ENCODE measurements around the gene FBLN1. TPM values are rescaled to one million over a fixed set of nuclear protein-coding genes. Genes with fewer than 3 reads are reported as not detected.

Gene FBLN1
- total and polyA plus RNA-seq, 9 donors: 62.7 to 394 (median 189) TPM

GRCh38 chr22:45496451-45496941 lies 6.2 kb upstream of the FBLN1 start:
- H3K4me1 ChIP-seq (ENCODE audit: insufficient read depth): peaks cover 10% of the 10 kb centered on the region
- H3K36me3 ChIP-seq: no peaks in the 10 kb centered on the region
- DNase-seq: peak in 2 of 5 donors; percentile 45 to 51
- no peak for TF ChIP-seq POLR2A (IDR thresholded peaks at IDR 0.05)
- TF ChIP-seq, protein P1, sequence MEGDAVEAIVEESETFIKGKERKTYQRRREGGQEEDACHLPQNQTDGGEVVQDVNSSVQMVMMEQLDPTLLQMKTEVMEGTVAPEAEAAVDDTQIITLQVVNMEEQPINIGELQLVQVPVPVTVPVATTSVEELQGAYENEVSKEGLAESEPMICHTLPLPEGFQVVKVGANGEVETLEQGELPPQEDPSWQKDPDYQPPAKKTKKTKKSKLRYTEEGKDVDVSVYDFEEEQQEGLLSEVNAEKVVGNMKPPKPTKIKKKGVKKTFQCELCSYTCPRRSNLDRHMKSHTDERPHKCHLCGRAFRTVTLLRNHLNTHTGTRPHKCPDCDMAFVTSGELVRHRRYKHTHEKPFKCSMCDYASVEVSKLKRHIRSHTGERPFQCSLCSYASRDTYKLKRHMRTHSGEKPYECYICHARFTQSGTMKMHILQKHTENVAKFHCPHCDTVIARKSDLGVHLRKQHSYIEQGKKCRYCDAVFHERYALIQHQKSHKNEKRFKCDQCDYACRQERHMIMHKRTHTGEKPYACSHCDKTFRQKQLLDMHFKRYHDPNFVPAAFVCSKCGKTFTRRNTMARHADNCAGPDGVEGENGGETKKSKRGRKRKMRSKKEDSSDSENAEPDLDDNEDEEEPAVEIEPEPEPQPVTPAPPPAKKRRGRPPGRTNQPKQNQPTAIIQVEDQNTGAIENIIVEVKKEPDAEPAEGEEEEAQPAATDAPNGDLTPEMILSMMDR (IDR thresholded peaks at IDR 0.05): no peak
- TF ChIP-seq EP300 (IDR thresholded peaks at IDR 0.05): no peak
- 14 to 25% (median 22%) methylated on average over 7 of the region's 7 CpGs for WGBS, 3 donors
- H3K27ac ChIP-seq: no peak overlapping the region
- no peak overlapping the region for H3K4me3 ChIP-seq
- H3K27me3 ChIP-seq: no peaks in the 10 kb centered on the region
- no peaks in the 10 kb centered on the region for H3K9me3 ChIP-seq
- intact Hi-C loops (cut with DNase I): no loop called here

DNA sequence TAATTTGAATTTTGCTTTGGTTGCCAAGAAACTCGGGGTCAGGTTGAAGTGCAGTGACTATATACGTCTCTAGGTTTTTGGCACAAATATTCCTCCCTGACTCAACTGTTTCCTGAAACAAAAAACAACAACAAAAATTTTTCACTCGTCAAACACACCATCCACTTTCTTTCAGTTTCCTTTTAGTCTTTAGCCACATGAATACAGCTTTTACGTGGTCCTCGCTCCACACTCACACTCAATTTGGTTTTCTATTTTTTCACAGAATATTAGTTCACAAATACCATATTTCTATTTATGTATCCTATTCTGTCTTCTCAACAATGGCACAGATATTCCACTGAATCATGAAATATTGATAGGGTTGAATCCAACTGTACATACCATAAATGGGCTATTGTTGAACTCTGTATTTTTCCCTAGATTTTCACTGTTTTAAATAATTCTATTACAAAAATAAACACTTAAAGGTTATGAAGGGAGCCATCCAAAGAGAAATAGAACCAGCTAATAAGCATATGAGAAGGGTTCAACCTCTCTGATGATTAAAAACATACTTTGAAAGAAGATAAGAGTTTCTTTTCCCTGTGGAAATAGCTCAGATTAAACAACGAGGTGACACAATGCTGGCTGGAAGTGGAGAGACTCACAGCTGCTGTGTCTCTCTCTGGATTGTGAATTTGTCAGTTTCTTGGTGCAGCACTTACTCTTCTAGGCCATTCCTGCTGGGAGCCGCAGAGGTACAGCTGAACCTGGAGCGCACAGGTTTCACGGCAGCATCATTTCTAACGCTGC lies 5.1 kb upstream of the FBLN1 start:
- TF ChIP-seq EP300 (IDR thresholded peaks at IDR 0.05): no peak
- TF ChIP-seq, protein P1 (IDR thresholded peaks at IDR 0.05): no peak
- TF ChIP-seq POLR2A (IDR thresholded peaks at IDR 0.05): no peak
- Histone ChIP-seq H3K4me3 (no peak overlapping the region), H3K9me3 (no peaks in the 10 kb centered on the region), H3K36me3 (no peaks in the 10 kb centered on the region), H3K27me3 (no peaks in the 10 kb centered on the region), H3K27ac (peak overlapping the region in 1 of 2 donors; percentile 49), H3K4me1 (ENCODE audit: insufficient read depth) (peaks cover 12% of the 10 kb centered on the region)
- DNase-seq: peak in 1 of 5 donors; percentile 25
- 16 to 28% (median 23%) methylated on average over 10 of the region's 10 CpGs for WGBS, 3 donors
- intact Hi-C loops (cut with DNase I): no loop called here

DNA sequence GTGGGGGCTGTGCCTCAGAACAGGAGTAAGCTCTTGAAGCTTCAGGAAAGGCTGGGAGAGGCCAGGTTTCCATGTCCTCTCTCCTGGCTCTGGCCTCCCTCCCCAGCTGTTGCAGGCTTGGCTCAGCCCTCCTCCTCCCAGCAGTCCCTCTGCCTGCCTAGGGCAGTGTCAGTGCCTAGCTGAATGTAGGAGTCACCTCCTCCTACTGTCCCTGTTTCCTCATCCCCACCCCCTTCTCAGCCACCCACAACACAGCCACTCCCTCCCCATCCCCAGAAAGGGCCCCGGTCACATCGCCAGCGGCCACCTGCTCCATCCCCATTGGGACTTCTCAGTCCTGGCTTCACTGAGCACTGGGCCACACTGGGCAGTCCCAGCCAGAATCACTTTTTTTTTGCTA lies 2.9 kb upstream of the FBLN1 start:
- intact Hi-C loops (cut with DNase I): loop anchor here in 2 of 4 donors (5.0 to 10.0 kb wide), 2 partner anchors 45 to 57 kb away; no protein-coding TSS in a partner anchor
- no peaks in the 10 kb centered on the region for H3K36me3 ChIP-seq
- H3K27ac ChIP-seq: no peak overlapping the region
- no peaks in the 10 kb centered on the region for H3K27me3 ChIP-seq
- no peak overlapping the region for H3K4me3 ChIP-seq
- peak in 1 of 5 donors; percentile 32 for DNase-seq
- TF ChIP-seq, protein P1 (IDR thresholded peaks at IDR 0.05): no peak
- TF ChIP-seq POLR2A (IDR thresholded peaks at IDR 0.05) (no peak), EP300 (IDR thresholded peaks at IDR 0.05) (no peak)
- no peaks in the 10 kb centered on the region for H3K9me3 ChIP-seq
- WGBS, 3 donors: 92 to 100% (median 93%) methylated on average over 3 of the region's 3 CpGs
- H3K4me1 ChIP-seq (ENCODE audit: insufficient read depth): peaks cover 8% of the 10 kb centered on the region

DNA sequence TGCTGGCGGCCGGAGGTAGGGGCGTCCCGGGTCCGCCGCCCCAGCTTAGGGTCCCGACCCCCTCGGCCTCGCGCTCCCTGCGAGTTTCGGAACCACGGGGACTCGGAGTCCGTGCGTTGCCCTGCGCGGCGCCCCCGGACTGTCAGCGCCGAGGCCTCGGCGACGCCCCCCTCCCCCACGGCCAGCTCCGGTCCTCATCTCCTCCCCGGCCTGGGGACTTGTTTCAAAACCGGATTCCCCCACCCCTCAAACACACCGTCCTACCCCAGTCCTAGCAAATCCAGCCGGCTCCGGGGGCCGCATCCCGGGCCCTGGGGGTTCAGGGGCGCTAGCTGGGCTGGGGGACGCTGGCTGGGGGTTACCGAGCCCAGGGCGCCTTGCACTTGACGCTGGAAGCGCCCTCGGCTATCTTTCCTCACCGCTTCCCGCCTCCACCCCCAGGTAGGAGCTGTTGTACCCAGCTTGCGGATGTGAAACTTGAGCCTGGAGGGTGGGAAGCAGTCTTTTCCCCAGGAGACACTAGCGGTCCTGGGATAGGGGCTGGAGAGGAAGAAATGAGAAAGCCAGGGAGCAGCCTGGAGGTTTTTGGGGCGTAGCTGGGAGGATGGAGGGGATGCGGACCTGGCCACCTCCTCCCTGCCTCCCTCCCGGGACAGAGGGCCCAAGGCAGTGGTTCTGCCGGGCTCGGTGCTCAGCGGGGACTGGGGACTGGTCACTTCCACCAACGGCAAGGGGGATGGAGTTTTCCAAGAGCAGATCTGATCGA lies 550 bp downstream of the FBLN1 start:
- H3K4me3 ChIP-seq: peak overlapping the region; percentile 60
- TF ChIP-seq, protein P1 (IDR thresholded peaks at IDR 0.05): no peak
- TF ChIP-seq POLR2A (IDR thresholded peaks at IDR 0.05) (no peak), EP300 (IDR thresholded peaks at IDR 0.05) (no peak)
- no peak for DNase-seq
- H3K36me3 ChIP-seq: no peaks in the 10 kb centered on the region
- H3K4me1 ChIP-seq (ENCODE audit: insufficient read depth): peaks cover 6% of the 10 kb centered on the region
- intact Hi-C loops (cut with DNase I): loop anchor here in 2 of 4 donors (5.0 to 10.0 kb wide), 2 partner anchors 48 to 61 kb away; no protein-coding TSS in a partner anchor
- 10 to 19% (median 11%) methylated on average over 37 to 53 of the region's 53 CpGs for WGBS, 3 donors
- H3K27ac ChIP-seq: peak overlapping the region; percentile 34 to 49
- H3K27me3 ChIP-seq: no peaks in the 10 kb centered on the region
- H3K9me3 ChIP-seq: no peaks in the 10 kb centered on the region
